GM12878 (cell line): ENCODE results near the gene STX1B. TPM values are rescaled to one million over a fixed set of nuclear protein-coding genes. Genes with fewer than 3 reads are reported as not detected.

Experiments
- CBX5 ChIP-seq: sonication (generic); IDR thresholded peaks from 2 replicates; pipeline ENCODE4 v1.6.1; 2016; ENCODE audit warnings: low read depth, moderate library complexity, mild to moderate bottlenecking, inconsistent platforms
- POLR2AphosphoS5 ChIP-seq: IDR thresholded peaks from 2 replicates; pipeline ENCODE4 v1.6.1; 2011; ENCODE audit warnings: mild to moderate bottlenecking, low read length, inconsistent platforms
- SMC3 ChIP-seq: IDR thresholded peaks from 2 replicates; pipeline ENCODE4 v1.6.1; 2011; ENCODE audit warnings: low read length, improper control_type of control experiment, borderline replicate concordance
- SRF ChIP-seq, 2 experiments: IDR thresholded peaks; 2 replicates each; pipeline ENCODE4 v1.6.1; 2011; ENCODE audit warnings: low read depth in 2 of 2, low read length in 2 of 2, mild to moderate bottlenecking in 1 of 2, moderate library complexity in 1 of 2
- TCF12 ChIP-seq: IDR thresholded peaks from 2 replicates; pipeline ENCODE4 v1.6.1; 2011; ENCODE audit warnings: low read depth, mild to moderate bottlenecking, low read length
- polyA plus RNA-seq, 11 experiments: library from polyadenylated mRNA; depleted of rRNA in 4 of 11; unstranded in 6 of 11; stranded (reverse) in 5 of 11; fragments of >200 nt; fragmentation: Nextera tagmentation in 4 of 11; fragmentation: Illumina TruSeq in 1 of 11; extraction: Ambion mirVana in 4 of 11; extraction: Trizol in 1 of 11; gene quantifications; 1 replicate in 1 of 11; 2 replicates in 10 of 11; pipeline versions ENCODE4 v1.2.1 to v1.2.3, GENCODE V29; 2011 to 2016; ENCODE audit warnings: inconsistent platforms in 2 of 11, missing spikeins in 2 of 11, low read depth in 1 of 11
- total RNA-seq, 4 experiments: library from RNA; depleted of rRNA in 3 of 4; stranded (reverse); fragments of >200 nt in 3 of 4; fragmentation: Illumina TruSeq in 1 of 4; extraction: Trizol in 1 of 4; gene quantifications; 2 replicates each; pipeline versions ENCODE4 v1.2.1 to v1.2.3, GENCODE V29; 2013 to 2021
- TF ChIP-seq, protein P1 (sequence below): fragments of 150-350 bp; IDR thresholded peaks from 2 replicates; pipeline ENCODE4 v1.6.1; 2016; ENCODE audit warnings: low read depth, low read length
- TF ChIP-seq, protein P2 (sequence below): IDR thresholded peaks from 2 replicates; pipeline ENCODE4 v1.6.1; 2011; ENCODE audit warnings: mild to moderate bottlenecking, low read depth, low read length, moderate library complexity; ENCODE audit not compliant: insufficient replicate concordance
- TF ChIP-seq, protein P3 (sequence below): fragments of 450-650 bp; IDR thresholded peaks from 2 replicates; pipeline ENCODE4 v1.6.1; 2017; ENCODE audit warnings: mild to moderate bottlenecking, low read depth, inconsistent platforms; ENCODE audit not compliant: poor library complexity, severe bottlenecking

Gene STX1B
- total and polyA plus RNA-seq, 10 of the 15 experiments (the other 5 are each of a cell fraction or from before 2014, with no cell fraction given), result 0.22 to 2.5 (median 1.1) TPM

DNA sequence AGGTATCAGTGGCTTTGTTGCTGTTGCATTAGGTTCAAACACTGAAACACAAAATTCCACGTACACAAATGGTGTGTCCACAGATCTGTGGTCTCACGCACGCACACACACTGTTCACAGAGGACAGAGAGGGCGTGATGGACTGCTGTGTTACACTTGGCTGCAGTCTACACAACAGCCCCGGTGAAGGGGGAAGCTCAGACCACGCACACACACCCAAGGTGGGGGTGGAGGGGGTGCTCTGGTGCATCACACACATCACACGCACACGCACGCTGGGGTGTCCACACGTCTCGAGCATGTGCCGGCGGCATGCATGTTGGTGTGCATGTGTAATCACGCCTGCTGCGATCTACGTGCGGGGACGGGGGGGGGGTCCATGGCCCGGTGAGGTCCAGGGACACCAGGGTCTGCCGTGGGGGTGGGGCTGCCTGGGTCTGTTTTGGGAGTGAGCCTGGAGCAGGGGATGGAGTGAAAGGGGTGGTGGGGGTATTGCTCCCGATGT, 18.1 kb downstream of the STX1B start (continued):
- TF ChIP-seq, protein P1, sequence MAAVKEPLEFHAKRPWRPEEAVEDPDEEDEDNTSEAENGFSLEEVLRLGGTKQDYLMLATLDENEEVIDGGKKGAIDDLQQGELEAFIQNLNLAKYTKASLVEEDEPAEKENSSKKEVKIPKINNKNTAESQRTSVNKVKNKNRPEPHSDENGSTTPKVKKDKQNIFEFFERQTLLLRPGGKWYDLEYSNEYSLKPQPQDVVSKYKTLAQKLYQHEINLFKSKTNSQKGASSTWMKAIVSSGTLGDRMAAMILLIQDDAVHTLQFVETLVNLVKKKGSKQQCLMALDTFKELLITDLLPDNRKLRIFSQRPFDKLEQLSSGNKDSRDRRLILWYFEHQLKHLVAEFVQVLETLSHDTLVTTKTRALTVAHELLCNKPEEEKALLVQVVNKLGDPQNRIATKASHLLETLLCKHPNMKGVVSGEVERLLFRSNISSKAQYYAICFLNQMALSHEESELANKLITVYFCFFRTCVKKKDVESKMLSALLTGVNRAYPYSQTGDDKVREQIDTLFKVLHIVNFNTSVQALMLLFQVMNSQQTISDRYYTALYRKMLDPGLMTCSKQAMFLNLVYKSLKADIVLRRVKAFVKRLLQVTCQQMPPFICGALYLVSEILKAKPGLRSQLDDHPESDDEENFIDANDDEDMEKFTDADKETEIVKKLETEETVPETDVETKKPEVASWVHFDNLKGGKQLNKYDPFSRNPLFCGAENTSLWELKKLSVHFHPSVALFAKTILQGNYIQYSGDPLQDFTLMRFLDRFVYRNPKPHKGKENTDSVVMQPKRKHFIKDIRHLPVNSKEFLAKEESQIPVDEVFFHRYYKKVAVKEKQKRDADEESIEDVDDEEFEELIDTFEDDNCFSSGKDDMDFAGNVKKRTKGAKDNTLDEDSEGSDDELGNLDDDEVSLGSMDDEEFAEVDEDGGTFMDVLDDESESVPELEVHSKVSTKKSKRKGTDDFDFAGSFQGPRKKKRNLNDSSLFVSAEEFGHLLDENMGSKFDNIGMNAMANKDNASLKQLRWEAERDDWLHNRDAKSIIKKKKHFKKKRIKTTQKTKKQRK, result no peak
- TF ChIP-seq SRF (IDR thresholded peaks at IDR 0.05; ENCODE audit: low read depth in 2 of 2, low read length in 2 of 2), result no peak
- TF ChIP-seq POLR2AphosphoS5, result no peak
- TF ChIP-seq SMC3, result no peak
- TF ChIP-seq, protein P2, sequence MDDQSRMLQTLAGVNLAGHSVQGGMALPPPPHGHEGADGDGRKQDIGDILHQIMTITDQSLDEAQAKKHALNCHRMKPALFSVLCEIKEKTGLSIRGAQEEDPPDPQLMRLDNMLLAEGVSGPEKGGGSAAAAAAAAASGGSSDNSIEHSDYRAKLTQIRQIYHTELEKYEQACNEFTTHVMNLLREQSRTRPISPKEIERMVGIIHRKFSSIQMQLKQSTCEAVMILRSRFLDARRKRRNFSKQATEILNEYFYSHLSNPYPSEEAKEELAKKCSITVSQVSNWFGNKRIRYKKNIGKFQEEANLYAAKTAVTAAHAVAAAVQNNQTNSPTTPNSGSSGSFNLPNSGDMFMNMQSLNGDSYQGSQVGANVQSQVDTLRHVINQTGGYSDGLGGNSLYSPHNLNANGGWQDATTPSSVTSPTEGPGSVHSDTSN, result peak; percentile 24
- TF ChIP-seq, protein P3, sequence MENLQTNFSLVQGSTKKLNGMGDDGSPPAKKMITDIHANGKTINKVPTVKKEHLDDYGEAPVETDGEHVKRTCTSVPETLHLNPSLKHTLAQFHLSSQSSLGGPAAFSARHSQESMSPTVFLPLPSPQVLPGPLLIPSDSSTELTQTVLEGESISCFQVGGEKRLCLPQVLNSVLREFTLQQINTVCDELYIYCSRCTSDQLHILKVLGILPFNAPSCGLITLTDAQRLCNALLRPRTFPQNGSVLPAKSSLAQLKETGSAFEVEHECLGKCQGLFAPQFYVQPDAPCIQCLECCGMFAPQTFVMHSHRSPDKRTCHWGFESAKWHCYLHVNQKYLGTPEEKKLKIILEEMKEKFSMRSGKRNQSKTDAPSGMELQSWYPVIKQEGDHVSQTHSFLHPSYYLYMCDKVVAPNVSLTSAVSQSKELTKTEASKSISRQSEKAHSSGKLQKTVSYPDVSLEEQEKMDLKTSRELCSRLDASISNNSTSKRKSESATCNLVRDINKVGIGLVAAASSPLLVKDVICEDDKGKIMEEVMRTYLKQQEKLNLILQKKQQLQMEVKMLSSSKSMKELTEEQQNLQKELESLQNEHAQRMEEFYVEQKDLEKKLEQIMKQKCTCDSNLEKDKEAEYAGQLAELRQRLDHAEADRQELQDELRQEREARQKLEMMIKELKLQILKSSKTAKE, result no peak
- TF ChIP-seq TCF12, result no peak
- no peak for TF ChIP-seq CBX5
- TF ChIP-seq, all 136 proteins: peak for 3
